NOMO-1 treated with DMSO at 0.1 percent for 48 hours (cell line): ENCODE measurements around the gene MARCHF3.
"Not testable (repeated sequence)": the region's sequence is repeated elsewhere in the genome, so short reads cannot be mapped to it uniquely, and the experiment has no call there.

Experiments
- DNase-seq: peaks from one replicate; lab custom pipeline; 2025; ENCODE audit not compliant: unreplicated experiment; lab: John Stamatoyannopoulos, UW

The MARCHF3 gene

GRCh38 chr5:126924331-126925033 is 105.9 kb downstream of the MARCHF3 start:
- no peak for DNase-seq

- DNase-seq, result no peak
Measured at GRCh38 chr5:126921241-126922091, 108.9 kb downstream of the MARCHF3 start.

GRCh38 chr5:126920291-126920690 is 110.1 kb downstream of the MARCHF3 start:
- DNase-seq, result no peak

GRCh38 chr5:126919566-126919965 is 110.8 kb downstream of the MARCHF3 start:
- no peak for DNase-seq

- DNase-seq, result peak; percentile 14
Measured at GRCh38 chr5:126918615-126918957, 111.8 kb downstream of the MARCHF3 start.

- DNase-seq, result no peak
Measured at GRCh38 chr5:126917918-126918614, 112.3 kb downstream of the MARCHF3 start.

GRCh38 chr5:126915496-126915895 is 114.9 kb downstream of the MARCHF3 start:
- DNase-seq, result no peak

GRCh38 chr5:126914801-126915436 is 115.4 kb downstream of the MARCHF3 start:
- DNase-seq, result no peak

- DNase-seq, result peak; percentile 97
Measured at GRCh38 chr5:126912616-126913200, 117.7 kb downstream of the MARCHF3 start.

GRCh38 chr5:126911986-126912385 is 118.4 kb downstream of the MARCHF3 start:
- DNase-seq, result peak; percentile 24

GRCh38 chr5:126909856-126910255 is 120.5 kb downstream of the MARCHF3 start:
- DNase-seq, result no peak

GRCh38 chr5:126904407-126904806 is 126.0 kb downstream of the MARCHF3 start:
- not testable (repeated sequence) for DNase-seq

- DNase-seq, result no peak
Measured at GRCh38 chr5:126900796-126901195, 129.6 kb downstream of the MARCHF3 start.

- DNase-seq, result no peak
Measured at GRCh38 chr5:126899476-126899875, 130.9 kb downstream of the MARCHF3 start.

GRCh38 chr5:126897851-126898630 is 132.3 kb downstream of the MARCHF3 start:
- DNase-seq, result no peak

- no peak for DNase-seq
Measured at GRCh38 chr5:126896170-126896702, 134.1 kb downstream of the MARCHF3 start.

- not testable (repeated sequence) for DNase-seq
Measured at GRCh38 chr5:126895712-126896111, 134.6 kb downstream of the MARCHF3 start.

GRCh38 chr5:126890414-126890813 is 139.9 kb downstream of the MARCHF3 start:
- DNase-seq, result not testable (repeated sequence)

GRCh38 chr5:126888175-126888574 is 142.2 kb downstream of the MARCHF3 start:
- no peak for DNase-seq
